ENCODE measurements around the gene CD82. TPM values are rescaled to one million over a fixed set of nuclear protein-coding genes. Genes with fewer than 3 reads are reported as not detected.

Gene CD82
- polyA plus RNA-seq, 1 donor from 2014 or later: 0.84 TPM

DNA sequence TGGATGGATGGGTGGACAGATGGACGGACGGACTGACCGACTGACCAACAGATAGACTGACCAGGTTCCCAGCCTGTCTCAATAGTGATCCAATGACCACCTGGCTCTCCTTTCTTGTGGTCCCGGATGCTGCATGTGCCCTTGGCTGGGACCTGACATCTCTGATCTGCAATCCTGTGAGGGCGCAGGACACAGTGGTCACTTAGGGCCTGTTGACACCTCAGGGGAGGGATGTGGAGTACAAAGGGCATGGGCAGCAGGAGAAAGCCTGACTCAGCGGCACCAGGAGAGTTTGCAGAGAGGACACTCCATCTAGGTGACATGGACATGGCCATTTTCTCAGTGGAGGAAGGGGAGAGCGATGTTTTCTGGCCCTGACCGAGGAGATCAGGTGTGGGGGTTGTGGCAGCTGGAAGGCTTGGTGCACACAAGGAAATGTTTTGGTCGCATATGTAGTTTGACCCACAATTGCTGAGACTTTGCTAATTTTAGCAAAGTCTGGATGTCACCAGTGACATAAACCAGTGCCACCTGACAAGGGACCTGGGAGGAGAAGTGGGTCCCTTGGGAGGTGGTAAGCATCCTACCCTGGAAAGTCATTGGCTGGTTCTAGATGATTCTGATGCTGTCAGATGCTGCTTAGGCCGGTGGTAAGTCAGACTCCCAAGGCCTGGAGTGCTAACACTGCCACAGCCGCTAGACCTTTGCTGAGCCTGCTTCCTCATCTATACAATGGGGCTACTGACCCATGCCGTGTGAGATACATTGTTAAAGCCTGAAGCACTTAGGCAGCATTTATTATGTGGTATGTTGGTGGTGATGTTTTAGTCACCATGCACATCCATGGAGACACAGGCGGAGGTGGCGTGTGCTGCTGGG lies 50.7 kb downstream of the CD82 start:
- H3K27ac ChIP-seq (ENCODE audit: low read length): no peak overlapping the region
- H3K9me3 ChIP-seq (ENCODE audit: low read length): no peaks in the 10 kb centered on the region
- H3K36me3 ChIP-seq (ENCODE audit: insufficient read depth, low read length): no peaks in the 10 kb centered on the region
- H3K27me3 ChIP-seq (ENCODE audit: insufficient read depth, low read depth, low read length): no peaks in the 10 kb centered on the region
- no peaks in the 10 kb centered on the region for H3F3A ChIP-seq (ENCODE audit: insufficient read depth, low read length, poor library complexity, severe bottlenecking)
- H3K79me2 ChIP-seq (replicated peaks; ENCODE audit: insufficient read depth, low read length): no peaks in the 10 kb centered on the region
- no peaks in the 10 kb centered on the region for H3K9me2 ChIP-seq (ENCODE audit: insufficient read depth, low read length)
- no peaks in the 10 kb centered on the region for H4K20me1 ChIP-seq (ENCODE audit: insufficient read depth)
- no peak overlapping the region for H3K9ac ChIP-seq (ENCODE audit: low read length)
- H2AFZ ChIP-seq (ENCODE audit: low read depth, low read length): no peak overlapping the region
- TF ChIP-seq SMC3 (conservative IDR thresholded peaks at IDR 0.05; ENCODE audit: poor library complexity): no peak
- TF ChIP-seq POLR2AphosphoS5 (IDR thresholded peaks at IDR 0.05): no peak
- no peak for TF ChIP-seq EP300 (conservative IDR thresholded peaks at IDR 0.05; ENCODE audit: poor library complexity, severe bottlenecking)
- TF ChIP-seq RAD21 (conservative IDR thresholded peaks at IDR 0.05): no peak
- no peak for TF ChIP-seq TAF1 (IDR thresholded peaks at IDR 0.05; ENCODE audit: low read depth)
- no peak for TF ChIP-seq EZH2 (IDR thresholded peaks at IDR 0.05; ENCODE audit: borderline replicate concordance, insufficient read depth, low read length, poor library complexity, severe bottlenecking)
- TF ChIP-seq, protein P1, sequence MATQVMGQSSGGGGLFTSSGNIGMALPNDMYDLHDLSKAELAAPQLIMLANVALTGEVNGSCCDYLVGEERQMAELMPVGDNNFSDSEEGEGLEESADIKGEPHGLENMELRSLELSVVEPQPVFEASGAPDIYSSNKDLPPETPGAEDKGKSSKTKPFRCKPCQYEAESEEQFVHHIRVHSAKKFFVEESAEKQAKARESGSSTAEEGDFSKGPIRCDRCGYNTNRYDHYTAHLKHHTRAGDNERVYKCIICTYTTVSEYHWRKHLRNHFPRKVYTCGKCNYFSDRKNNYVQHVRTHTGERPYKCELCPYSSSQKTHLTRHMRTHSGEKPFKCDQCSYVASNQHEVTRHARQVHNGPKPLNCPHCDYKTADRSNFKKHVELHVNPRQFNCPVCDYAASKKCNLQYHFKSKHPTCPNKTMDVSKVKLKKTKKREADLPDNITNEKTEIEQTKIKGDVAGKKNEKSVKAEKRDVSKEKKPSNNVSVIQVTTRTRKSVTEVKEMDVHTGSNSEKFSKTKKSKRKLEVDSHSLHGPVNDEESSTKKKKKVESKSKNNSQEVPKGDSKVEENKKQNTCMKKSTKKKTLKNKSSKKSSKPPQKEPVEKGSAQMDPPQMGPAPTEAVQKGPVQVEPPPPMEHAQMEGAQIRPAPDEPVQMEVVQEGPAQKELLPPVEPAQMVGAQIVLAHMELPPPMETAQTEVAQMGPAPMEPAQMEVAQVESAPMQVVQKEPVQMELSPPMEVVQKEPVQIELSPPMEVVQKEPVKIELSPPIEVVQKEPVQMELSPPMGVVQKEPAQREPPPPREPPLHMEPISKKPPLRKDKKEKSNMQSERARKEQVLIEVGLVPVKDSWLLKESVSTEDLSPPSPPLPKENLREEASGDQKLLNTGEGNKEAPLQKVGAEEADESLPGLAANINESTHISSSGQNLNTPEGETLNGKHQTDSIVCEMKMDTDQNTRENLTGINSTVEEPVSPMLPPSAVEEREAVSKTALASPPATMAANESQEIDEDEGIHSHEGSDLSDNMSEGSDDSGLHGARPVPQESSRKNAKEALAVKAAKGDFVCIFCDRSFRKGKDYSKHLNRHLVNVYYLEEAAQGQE (IDR thresholded peaks at IDR 0.05; ENCODE audit: borderline replicate concordance): no peak
- no peak overlapping the region for H3K4me3 ChIP-seq (ENCODE audit: low read length)
- H3K4me2 ChIP-seq (ENCODE audit: low read length): no peak overlapping the region

DNA sequence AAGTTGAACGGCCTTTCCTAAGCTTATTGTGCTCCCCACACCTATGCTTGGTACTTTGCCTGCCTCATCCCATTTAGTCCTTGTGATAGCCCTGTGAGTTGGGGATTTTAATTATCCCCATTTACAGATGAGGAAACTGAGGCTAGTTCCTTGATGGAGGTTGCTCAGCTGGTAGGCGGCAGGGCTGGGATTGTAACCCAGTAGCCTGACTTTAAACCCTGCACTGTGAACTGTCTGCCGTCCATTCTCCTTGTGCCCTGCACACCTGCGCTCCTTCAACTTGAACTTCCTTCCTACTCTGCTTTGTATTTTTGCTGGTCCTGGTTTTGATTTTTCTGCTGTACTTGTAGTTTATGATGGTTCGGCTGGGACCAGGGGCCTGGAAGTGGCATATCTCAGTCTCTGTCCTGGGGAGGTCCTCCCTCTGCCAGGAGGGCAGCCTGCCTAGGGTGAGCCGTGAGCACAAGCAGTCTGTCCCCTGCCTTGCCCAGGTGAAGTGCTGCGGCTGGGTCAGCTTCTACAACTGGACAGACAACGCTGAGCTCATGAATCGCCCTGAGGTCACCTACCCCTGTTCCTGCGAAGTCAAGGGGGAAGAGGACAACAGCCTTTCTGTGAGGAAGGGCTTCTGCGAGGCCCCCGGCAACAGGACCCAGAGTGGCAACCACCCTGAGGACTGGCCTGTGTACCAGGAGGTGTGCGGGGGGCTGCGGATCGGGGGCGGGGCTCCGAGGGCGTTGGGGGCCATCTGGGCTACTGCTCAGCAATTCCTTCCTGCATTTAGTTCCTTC lies 52.4 kb downstream of the CD82 start:
- Histone ChIP-seq H3K36me3 (ENCODE audit: insufficient read depth, low read length) (no peaks in the 10 kb centered on the region), H2AFZ (ENCODE audit: low read depth, low read length) (no peak overlapping the region), H3K9me2 (ENCODE audit: insufficient read depth, low read length) (no peaks in the 10 kb centered on the region), H3K79me2 (replicated peaks; ENCODE audit: insufficient read depth, low read length) (no peaks in the 10 kb centered on the region), H3K4me3 (ENCODE audit: low read length) (no peak overlapping the region), H3K9ac (ENCODE audit: low read length) (no peak overlapping the region), H3K4me2 (ENCODE audit: low read length) (no peak overlapping the region), H3K9me3 (ENCODE audit: low read length) (no peaks in the 10 kb centered on the region), H3K27ac (ENCODE audit: low read length) (no peak overlapping the region), H4K20me1 (ENCODE audit: insufficient read depth) (no peaks in the 10 kb centered on the region), H3F3A (ENCODE audit: insufficient read depth, low read length, poor library complexity, severe bottlenecking) (no peaks in the 10 kb centered on the region), H3K27me3 (ENCODE audit: insufficient read depth, low read depth, low read length) (no peaks in the 10 kb centered on the region)
- no peak for TF ChIP-seq SMC3 (conservative IDR thresholded peaks at IDR 0.05; ENCODE audit: poor library complexity)
- TF ChIP-seq POLR2AphosphoS5 (IDR thresholded peaks at IDR 0.05): no peak
- TF ChIP-seq EZH2 (IDR thresholded peaks at IDR 0.05; ENCODE audit: borderline replicate concordance, insufficient read depth, low read length, poor library complexity, severe bottlenecking): no peak

Measured in neural cell (in vitro differentiated cells).